Astrocyte of the hippocampus (primary cell): ENCODE data around the gene RGS9BP.
"Not testable (repeated sequence)": the region's sequence is repeated elsewhere in the genome, so short reads cannot be mapped to it uniquely, and the experiment has no call there.

Experiments
- DNase-seq: peaks from one replicate; pipeline ENCODE4 v3.0.0; 2011; ENCODE audit warnings: low read depth, low spot score

The RGS9BP gene

GRCh38 chr19:32671883-32672593, 3.6 kb upstream of the RGS9BP start:
- DNase-seq: peak; percentile 30

- DNase-seq: no peak
Observed at GRCh38 chr19:32672841-32673240, 2.8 kb upstream of the RGS9BP start.

- DNase-seq: no peak
Observed at GRCh38 chr19:32673573-32673972, 2.1 kb upstream of the RGS9BP start.

GRCh38 chr19:32674153-32674930, 1.3 kb upstream of the RGS9BP start:
- peak; percentile 35 for DNase-seq

- peak; percentile 100 for DNase-seq
Observed at GRCh38 chr19:32674931-32675719, 523 bp upstream of the RGS9BP start, which contains the start of gene ANKRD27. Gene ANKRD27, minus strand, starts transcription at chr19:32675180. Its CDS starts 16,165 bp downstream, at chr19:32659015.

- DNase-seq: peak; percentile 33
Observed at GRCh38 chr19:32676186-32676894, 692 bp downstream of the RGS9BP start.

GRCh38 chr19:32676895-32677359, 1.3 kb downstream of the RGS9BP start:
- DNase-seq: no peak

- DNase-seq: peak; percentile 54
Observed at GRCh38 chr19:32677657-32678056, 2.0 kb downstream of the RGS9BP start.

- no peak for DNase-seq
Observed at GRCh38 chr19:32680986-32681385, 5.3 kb downstream of the RGS9BP start.

- DNase-seq: no peak
Observed at GRCh38 chr19:32682317-32682716, 6.7 kb downstream of the RGS9BP start.

- DNase-seq: no peak
Observed at GRCh38 chr19:32686847-32687475, 11.3 kb downstream of the RGS9BP start.

GRCh38 chr19:32687681-32688080, 12.0 kb downstream of the RGS9BP start:
- no peak for DNase-seq

GRCh38 chr19:32688311-32688710, 12.7 kb downstream of the RGS9BP start:
- DNase-seq: no peak

GRCh38 chr19:32691291-32691951, 15.8 kb downstream of the RGS9BP start, which contains the start of gene NUDT19:
Gene NUDT19, plus strand, starts transcription at chr19:32691821. Its CDS starts 140 bp downstream, at chr19:32691961.
- DNase-seq: peak; percentile 93

- DNase-seq: peak; percentile 80
Observed at GRCh38 chr19:32691952-32692726, 16.5 kb downstream of the RGS9BP start.

GRCh38 chr19:32692727-32693061, 17.0 kb downstream of the RGS9BP start:
- DNase-seq: no peak

- not testable (repeated sequence) for DNase-seq
Observed at GRCh38 chr19:32693151-32694108, 17.8 kb downstream of the RGS9BP start.

GRCh38 chr19:32694316-32694715, 18.7 kb downstream of the RGS9BP start:
- DNase-seq: not testable (repeated sequence)
